Tibial nerve (tissue), 4 donors: ENCODE measurements around the gene SFT2D3.

Experiments
- CTCF ChIP-seq, 5 experiments: fragments of 200-600 bp in 3 of 5; fragments of 450-650 bp in 2 of 5; sonication (generic) in 3 of 5; IDR thresholded peaks; one replicate each; pipeline ENCODE4 v1.5.1; 2016 to 2019; ENCODE audit warnings: antibody characterized with exemption in 5 of 5, mild to moderate bottlenecking in 3 of 5, moderate library complexity in 2 of 5
- EP300 ChIP-seq, 2 donors: sonication (generic); formaldehyde crosslinking; IDR thresholded peaks; one replicate each; pipeline ENCODE4 v1.6.1; 2017; ENCODE audit warnings: antibody characterized with exemption in 2 of 2, mild to moderate bottlenecking in 1 of 2
- POLR2A ChIP-seq, 2 donors: fragments of 450-650 bp; IDR thresholded peaks; one replicate each; pipeline ENCODE4 v1.6.1; 2017; ENCODE audit warnings: antibody characterized with exemption in 2 of 2, mild to moderate bottlenecking in 2 of 2, moderate library complexity in 2 of 2

- TF ChIP-seq CTCF (IDR thresholded peaks at IDR 0.05): no peak
- TF ChIP-seq POLR2A (IDR thresholded peaks at IDR 0.05): no peak
- no peak for TF ChIP-seq EP300 (IDR thresholded peaks at IDR 0.05)
Observed at GRCh38 chr2:127654838-127655175, 46.5 kb upstream of the SFT2D3 start.
